Stimulated activated CD4-positive, alpha-beta T cell treated with anti-CD3 and anti-CD28 coated beads, Interleukin-1b, Interleukin-23, amount 100 ng/mL, for 1 hour (primary cell): ENCODE data around the gene TH.

Experiments
- DNase-seq, 2 donors: peaks; one replicate each; pipeline ENCODE4 v3.0.0-alpha.2; 2020; ENCODE audit warnings: low read depth in 2 of 2

Gene TH

GRCh38 chr11:2171591-2172003, at the start of gene TH:
TH (minus strand) TSS chr11:2171815; CDS start chr11:2171786, 29 bp downstream.
- DNase-seq = no peak

GRCh38 chr11:2221024-2221423, 49.4 kb upstream of the TH start:
- DNase-seq = no peak

- DNase-seq = no peak
Measured at GRCh38 chr11:2220173-2220771, 48.7 kb upstream of the TH start.

GRCh38 chr11:2219318-2220017, 47.9 kb upstream of the TH start:
- no peak for DNase-seq

- DNase-seq = no peak
Measured at GRCh38 chr11:2218031-2218633, 46.5 kb upstream of the TH start.

- no peak for DNase-seq
Measured at GRCh38 chr11:2217211-2218030, 45.8 kb upstream of the TH start.

GRCh38 chr11:2216400-2217064, 44.9 kb upstream of the TH start:
- DNase-seq = no peak

GRCh38 chr11:2215561-2216399, 44.2 kb upstream of the TH start:
- no peak for DNase-seq

- no peak for DNase-seq
Measured at GRCh38 chr11:2215230-2215560, 43.6 kb upstream of the TH start.

GRCh38 chr11:2214527-2215229, 43.1 kb upstream of the TH start:
- DNase-seq = no peak

- DNase-seq = no peak
Measured at GRCh38 chr11:2213890-2214526, 42.4 kb upstream of the TH start.

GRCh38 chr11:2213384-2213842, 41.8 kb upstream of the TH start:
- DNase-seq = no peak

- no peak for DNase-seq
Measured at GRCh38 chr11:2212411-2213251, 41.0 kb upstream of the TH start.

GRCh38 chr11:2211113-2211971, 39.7 kb upstream of the TH start:
- no peak for DNase-seq

- no peak for DNase-seq
Measured at GRCh38 chr11:2210366-2211112, 38.9 kb upstream of the TH start.

- no peak for DNase-seq
Measured at GRCh38 chr11:2209900-2210321, 38.3 kb upstream of the TH start.

- no peak for DNase-seq
Measured at GRCh38 chr11:2209370-2209801, 37.8 kb upstream of the TH start.
